ENCODE results near the gene PSMD2. TPM values are rescaled to one million over a fixed set of nuclear protein-coding genes. Genes with fewer than 3 reads are reported as not detected.

Gene PSMD2
- total RNA-seq, 4 donors from 2014 or later: 136 to 320 (median 244) TPM

DNA sequence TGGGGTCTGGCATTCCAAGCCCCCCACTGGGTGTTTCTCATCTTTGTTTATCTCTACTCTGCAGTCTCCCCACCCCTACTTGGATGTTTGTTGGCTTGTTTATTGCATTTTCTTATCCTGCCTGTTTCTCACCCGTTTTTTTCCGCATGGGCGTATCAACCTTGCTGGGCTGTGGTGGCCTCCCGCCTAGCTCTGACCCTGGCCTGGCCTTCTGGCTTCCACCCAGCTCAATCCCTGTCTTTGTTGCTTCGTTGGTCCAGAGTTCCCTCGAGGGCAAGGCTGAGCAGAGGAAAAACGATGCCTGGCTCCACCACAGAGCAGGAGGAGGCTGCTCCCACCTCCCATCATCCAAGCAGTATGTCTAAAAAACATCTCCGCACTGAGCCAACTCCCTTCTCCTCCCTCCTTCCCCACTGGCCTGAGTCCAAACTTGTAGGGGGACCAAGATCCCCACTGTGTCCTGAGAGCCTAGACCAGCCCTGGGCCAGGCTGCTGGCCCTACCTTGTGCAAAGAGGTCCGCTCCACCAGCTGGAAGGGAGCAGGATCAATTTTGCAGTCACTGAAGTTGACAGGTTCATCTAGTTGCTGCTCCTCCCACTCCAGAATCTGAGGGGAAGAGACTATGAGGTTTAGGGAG lies 52.6 kb downstream of the PSMD2 start:
- no peaks in the 10 kb centered on the region for H3K27me3 ChIP-seq
- H3K36me3 ChIP-seq: no peaks in the 10 kb centered on the region
- no peak overlapping the region for H3K4me3 ChIP-seq (replicated peaks in 1 of 3)
- H3K9me3 ChIP-seq: no peaks in the 10 kb centered on the region
- intact Hi-C loops (cut with DNase I): no loop called here
- DNase-seq: no peak
- no peaks in the 10 kb centered on the region for H3K4me1 ChIP-seq
- 67 to 68% methylated on average over 9 of the region's 9 CpGs for WGBS, 2 donors
- TF ChIP-seq, protein P1, sequence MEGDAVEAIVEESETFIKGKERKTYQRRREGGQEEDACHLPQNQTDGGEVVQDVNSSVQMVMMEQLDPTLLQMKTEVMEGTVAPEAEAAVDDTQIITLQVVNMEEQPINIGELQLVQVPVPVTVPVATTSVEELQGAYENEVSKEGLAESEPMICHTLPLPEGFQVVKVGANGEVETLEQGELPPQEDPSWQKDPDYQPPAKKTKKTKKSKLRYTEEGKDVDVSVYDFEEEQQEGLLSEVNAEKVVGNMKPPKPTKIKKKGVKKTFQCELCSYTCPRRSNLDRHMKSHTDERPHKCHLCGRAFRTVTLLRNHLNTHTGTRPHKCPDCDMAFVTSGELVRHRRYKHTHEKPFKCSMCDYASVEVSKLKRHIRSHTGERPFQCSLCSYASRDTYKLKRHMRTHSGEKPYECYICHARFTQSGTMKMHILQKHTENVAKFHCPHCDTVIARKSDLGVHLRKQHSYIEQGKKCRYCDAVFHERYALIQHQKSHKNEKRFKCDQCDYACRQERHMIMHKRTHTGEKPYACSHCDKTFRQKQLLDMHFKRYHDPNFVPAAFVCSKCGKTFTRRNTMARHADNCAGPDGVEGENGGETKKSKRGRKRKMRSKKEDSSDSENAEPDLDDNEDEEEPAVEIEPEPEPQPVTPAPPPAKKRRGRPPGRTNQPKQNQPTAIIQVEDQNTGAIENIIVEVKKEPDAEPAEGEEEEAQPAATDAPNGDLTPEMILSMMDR (IDR thresholded peaks at IDR 0.05): no peak
- TF ChIP-seq POLR2A (IDR thresholded peaks at IDR 0.05): no peak
- no peak overlapping the region for H3K27ac ChIP-seq

DNA sequence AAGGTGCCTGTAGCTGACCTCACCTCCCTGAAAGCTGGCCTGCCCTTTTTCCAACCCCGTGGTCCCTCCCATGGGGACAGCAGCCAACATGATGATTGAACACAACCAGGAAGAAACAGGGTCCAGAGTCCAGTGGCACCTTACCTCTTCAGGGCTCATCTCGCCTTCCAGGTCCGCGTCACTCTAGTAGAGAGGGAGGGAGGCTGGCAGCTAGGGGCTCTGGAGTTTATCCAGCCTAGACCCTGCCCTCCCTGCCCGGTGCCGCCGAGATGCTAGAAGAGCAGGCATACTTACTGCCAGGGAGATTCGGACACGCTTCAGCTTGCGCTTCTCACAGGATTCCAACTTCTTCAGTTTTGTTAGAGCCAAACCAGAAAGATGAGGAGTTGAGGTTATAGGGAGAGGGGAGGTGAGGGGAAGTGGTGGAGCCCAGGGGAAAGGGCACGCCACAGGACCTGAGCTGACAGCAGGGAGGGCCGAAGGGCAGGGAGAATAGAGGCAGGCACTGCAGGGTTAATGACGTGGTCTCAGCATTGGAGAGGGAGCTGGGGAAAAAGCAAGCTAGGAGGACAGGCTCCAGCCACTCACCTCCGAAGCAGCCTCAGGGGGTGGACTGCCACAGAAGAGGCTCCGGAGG lies 53.2 kb downstream of the PSMD2 start:
- Histone ChIP-seq H3K4me3 (replicated peaks in 1 of 3) (no peak overlapping the region), H3K36me3 (no peaks in the 10 kb centered on the region), H3K27me3 (no peaks in the 10 kb centered on the region), H3K9me3 (no peaks in the 10 kb centered on the region), H3K4me1 (no peaks in the 10 kb centered on the region), H3K27ac (no peak overlapping the region)
- TF ChIP-seq, protein P1 (IDR thresholded peaks at IDR 0.05): no peak
- no peak for TF ChIP-seq POLR2A (IDR thresholded peaks at IDR 0.05)
- intact Hi-C loops (cut with DNase I): no loop called here
- no peak for DNase-seq
- 86 to 88% methylated on average over 15 of the region's 15 CpGs for WGBS, 2 donors

- H3K4me1 ChIP-seq: no peaks in the 10 kb centered on the region
- H3K27ac ChIP-seq: no peak overlapping the region
- no peaks in the 10 kb centered on the region for H3K27me3 ChIP-seq
- H3K36me3 ChIP-seq: no peaks in the 10 kb centered on the region
- WGBS, 2 donors: 89 to 92% methylated on average over 10 to 11 of the region's 11 CpGs
- no peaks in the 10 kb centered on the region for H3K9me3 ChIP-seq
- H3K4me3 ChIP-seq (replicated peaks in 1 of 3): no peak overlapping the region
- TF ChIP-seq, protein P1 (IDR thresholded peaks at IDR 0.05): no peak
- no peak for TF ChIP-seq POLR2A (IDR thresholded peaks at IDR 0.05)
- intact Hi-C loops (cut with DNase I): no loop called here
- DNase-seq: no peak
These were observed 54.0 kb downstream of the PSMD2 start for GRCh38 chr3:184352897-184353545.

GRCh38 chr3:184353546-184353941 lies 54.5 kb downstream of the PSMD2 start:
- DNase-seq: no peak
- Histone ChIP-seq H3K9me3 (no peaks in the 10 kb centered on the region), H3K36me3 (no peaks in the 10 kb centered on the region), H3K27me3 (no peaks in the 10 kb centered on the region), H3K4me3 (replicated peaks in 1 of 3) (no peak overlapping the region), H3K4me1 (no peaks in the 10 kb centered on the region), H3K27ac (no peak overlapping the region)
- TF ChIP-seq, protein P1 (IDR thresholded peaks at IDR 0.05): no peak
- TF ChIP-seq POLR2A (IDR thresholded peaks at IDR 0.05): no peak
- 93 to 100% methylated on average over 2 to 3 of the region's 11 CpGs for WGBS, 2 donors
- intact Hi-C loops (cut with DNase I): no loop called here

Data from thyroid gland (tissue), 4 donors.